HL-60 (cell line): ENCODE measurements around the gene VWA8.

Experiments used
- CTCF ChIP-seq: IDR thresholded peaks from one replicate; pipeline ENCODE4 v1.5.1; 2011; ENCODE audit warnings: low read length, control low read depth, inconsistent platforms; ENCODE audit not compliant: insufficient read depth
- GABPA ChIP-seq: IDR thresholded peaks from 2 replicates; pipeline ENCODE4 v1.6.1; 2012; ENCODE audit warnings: low read depth
- POLR2AphosphoS5 ChIP-seq: IDR thresholded peaks from 2 replicates; pipeline ENCODE4 v1.6.1; 2012; ENCODE audit warnings: low read depth
- REST ChIP-seq: IDR thresholded peaks from 2 replicates; pipeline ENCODE4 v1.6.1; 2012; ENCODE audit warnings: low read depth; ENCODE audit not compliant: insufficient replicate concordance
- SPI1 ChIP-seq: IDR thresholded peaks from 2 replicates; pipeline ENCODE4 v1.6.1; 2012; ENCODE audit warnings: low read depth, mild to moderate bottlenecking, borderline replicate concordance

GRCh38 chr13:41919741-41920487, 41.0 kb downstream of the VWA8 start:
- TF ChIP-seq CTCF, result no peak
- TF ChIP-seq POLR2AphosphoS5, result no peak
- TF ChIP-seq REST, result no peak
- no peak for TF ChIP-seq GABPA
- TF ChIP-seq SPI1, result no peak
